Gastroesophageal sphincter (tissue), 3 donors: Measurements from ENCODE around the gene CARMIL3.

Experiments
- CTCF ChIP-seq, 4 experiments: fragments of 200-600 bp in 2 of 4; fragments of 450-650 bp in 2 of 4; sonication (generic) in 1 of 4; IDR thresholded peaks; one replicate each; pipeline ENCODE4 v1.5.1; 2017 to 2019; ENCODE audit warnings: antibody characterized with exemption in 4 of 4, mild to moderate bottlenecking in 2 of 4, moderate library complexity in 2 of 4
- EP300 ChIP-seq: sonication (generic); formaldehyde crosslinking; IDR thresholded peaks from one replicate; pipeline ENCODE4 v1.6.1; 2017; ENCODE audit warnings: antibody characterized with exemption, mild to moderate bottlenecking
- POLR2A ChIP-seq, 2 donors: fragments of 450-650 bp; IDR thresholded peaks; one replicate each; pipeline ENCODE4 v1.6.1; 2017; ENCODE audit warnings: antibody characterized with exemption in 2 of 2, mild to moderate bottlenecking in 2 of 2, moderate library complexity in 1 of 2
- POLR2AphosphoS5 ChIP-seq: sonication (generic); formaldehyde crosslinking; IDR thresholded peaks from one replicate; pipeline ENCODE4 v1.6.1; 2017; ENCODE audit warnings: antibody characterized with exemption

DNA sequence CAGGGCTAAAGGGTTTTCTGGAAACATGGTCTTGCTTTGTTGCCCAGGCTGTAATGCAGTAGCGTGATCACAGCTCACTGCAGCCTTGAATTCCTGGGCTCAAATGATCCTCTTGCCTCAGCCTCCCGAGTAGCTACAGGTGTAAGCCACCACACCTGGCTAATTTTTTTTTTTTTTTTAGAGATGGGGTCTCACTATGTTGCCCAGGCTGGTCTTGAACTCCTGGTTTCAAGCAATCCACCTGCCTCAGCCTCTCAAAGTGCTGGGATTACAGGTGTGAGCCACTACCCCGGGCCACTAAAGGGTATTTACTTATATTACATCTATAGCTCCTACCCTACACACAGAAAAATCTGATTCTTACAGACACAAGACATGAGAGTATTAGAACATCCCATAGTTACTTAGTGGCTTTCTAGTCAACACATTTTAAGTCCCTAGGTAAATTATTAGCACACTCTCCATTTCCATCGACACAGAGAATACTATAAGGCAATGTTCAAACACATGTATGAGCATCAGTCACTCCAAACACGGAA lies 56.6 kb downstream of the CARMIL3 start:
- no peak for TF ChIP-seq CTCF (IDR thresholded peaks at IDR 0.05)
- TF ChIP-seq POLR2A (IDR thresholded peaks at IDR 0.05) = no peak
- TF ChIP-seq POLR2AphosphoS5 = no peak
- TF ChIP-seq EP300 = no peak
